WERI-Rb-1 (cell line): ENCODE measurements around the gene THEM5.
"Not testable (repeated sequence)": the region's sequence is repeated elsewhere in the genome, so short reads cannot be mapped to it uniquely, and the experiment has no call there.

Source experiments
- DNase-seq: peaks from one replicate; pipeline ENCODE4 v3.0.0-alpha.2; 2020
- H3K27ac ChIP-seq: fragments of 250-450 bp; sonication (Bioruptor Pico); 2 replicates; pipeline ENCODE4 v1.5.1; 2020; ENCODE audit warnings: mild to moderate bottlenecking, moderate library complexity
- H3K27me3 ChIP-seq: fragments of 250-450 bp; sonication (Bioruptor Pico); 2 replicates; pipeline ENCODE4 v1.5.1; 2021; ENCODE audit warnings: mild to moderate bottlenecking, low read depth, moderate library complexity; ENCODE audit not compliant: insufficient read depth, severe bottlenecking
- H3K36me3 ChIP-seq: fragments of 250-450 bp; sonication (Bioruptor Pico); 2 replicates; pipeline ENCODE4 v1.5.1; 2020; ENCODE audit warnings: mild to moderate bottlenecking, moderate library complexity
- H3K4me3 ChIP-seq: 2 replicates; pipeline ENCODE4 v1.5.1; 2011; ENCODE audit warnings: low read depth, mild to moderate bottlenecking, control low read depth, low read length
- H3K9me3 ChIP-seq: fragments of 250-450 bp; sonication (Bioruptor Pico); 2 replicates; pipeline ENCODE4 v1.5.1; 2021; ENCODE audit warnings: mild to moderate bottlenecking, moderate library complexity; ENCODE audit not compliant: severe bottlenecking
- TF ChIP-seq, protein P1 (sequence below): IDR thresholded peaks from 2 replicates; pipeline ENCODE4 v1.5.1; 2011; ENCODE audit warnings: low read depth, mild to moderate bottlenecking, control low read depth, inconsistent platforms, low read length

THEM5 gene

DNA sequence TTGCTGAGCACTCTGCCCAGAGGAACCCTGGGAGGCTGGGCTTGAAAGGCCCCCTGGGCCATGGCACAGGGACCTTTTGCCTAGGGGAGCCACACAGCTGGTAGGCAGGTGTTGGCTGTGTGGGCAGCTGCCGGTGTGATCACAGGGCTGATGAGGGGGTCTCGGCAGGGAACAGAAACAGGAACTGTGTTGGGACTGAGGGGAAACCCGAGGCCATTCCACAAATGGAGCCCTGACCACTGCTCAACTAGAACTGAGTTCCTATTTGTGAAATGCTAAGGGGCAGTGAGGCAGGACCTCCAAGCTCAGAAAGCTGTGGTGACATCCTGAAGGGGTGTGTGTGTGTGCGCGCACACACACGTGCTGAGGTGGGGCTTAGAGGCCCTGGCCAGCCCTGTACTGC, 6.4 kb upstream of the THEM5 start:
- Histone ChIP-seq H3K4me3 (no peak overlapping the region), H3K36me3 (no peaks in the 10 kb centered on the region), H3K27ac (no peak overlapping the region), H3K27me3 (no peaks in the 10 kb centered on the region), H3K9me3 (no peaks in the 10 kb centered on the region)
- TF ChIP-seq, protein P1, sequence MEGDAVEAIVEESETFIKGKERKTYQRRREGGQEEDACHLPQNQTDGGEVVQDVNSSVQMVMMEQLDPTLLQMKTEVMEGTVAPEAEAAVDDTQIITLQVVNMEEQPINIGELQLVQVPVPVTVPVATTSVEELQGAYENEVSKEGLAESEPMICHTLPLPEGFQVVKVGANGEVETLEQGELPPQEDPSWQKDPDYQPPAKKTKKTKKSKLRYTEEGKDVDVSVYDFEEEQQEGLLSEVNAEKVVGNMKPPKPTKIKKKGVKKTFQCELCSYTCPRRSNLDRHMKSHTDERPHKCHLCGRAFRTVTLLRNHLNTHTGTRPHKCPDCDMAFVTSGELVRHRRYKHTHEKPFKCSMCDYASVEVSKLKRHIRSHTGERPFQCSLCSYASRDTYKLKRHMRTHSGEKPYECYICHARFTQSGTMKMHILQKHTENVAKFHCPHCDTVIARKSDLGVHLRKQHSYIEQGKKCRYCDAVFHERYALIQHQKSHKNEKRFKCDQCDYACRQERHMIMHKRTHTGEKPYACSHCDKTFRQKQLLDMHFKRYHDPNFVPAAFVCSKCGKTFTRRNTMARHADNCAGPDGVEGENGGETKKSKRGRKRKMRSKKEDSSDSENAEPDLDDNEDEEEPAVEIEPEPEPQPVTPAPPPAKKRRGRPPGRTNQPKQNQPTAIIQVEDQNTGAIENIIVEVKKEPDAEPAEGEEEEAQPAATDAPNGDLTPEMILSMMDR, result no peak
- no peak for DNase-seq

GRCh38 chr1:151858886-151859665, 5.6 kb upstream of the THEM5 start:
- Histone ChIP-seq H3K4me3 (no peak overlapping the region), H3K27me3 (no peaks in the 10 kb centered on the region), H3K9me3 (no peaks in the 10 kb centered on the region), H3K36me3 (no peaks in the 10 kb centered on the region), H3K27ac (no peak overlapping the region)
- TF ChIP-seq, protein P1, result no peak
- no peak for DNase-seq

DNA sequence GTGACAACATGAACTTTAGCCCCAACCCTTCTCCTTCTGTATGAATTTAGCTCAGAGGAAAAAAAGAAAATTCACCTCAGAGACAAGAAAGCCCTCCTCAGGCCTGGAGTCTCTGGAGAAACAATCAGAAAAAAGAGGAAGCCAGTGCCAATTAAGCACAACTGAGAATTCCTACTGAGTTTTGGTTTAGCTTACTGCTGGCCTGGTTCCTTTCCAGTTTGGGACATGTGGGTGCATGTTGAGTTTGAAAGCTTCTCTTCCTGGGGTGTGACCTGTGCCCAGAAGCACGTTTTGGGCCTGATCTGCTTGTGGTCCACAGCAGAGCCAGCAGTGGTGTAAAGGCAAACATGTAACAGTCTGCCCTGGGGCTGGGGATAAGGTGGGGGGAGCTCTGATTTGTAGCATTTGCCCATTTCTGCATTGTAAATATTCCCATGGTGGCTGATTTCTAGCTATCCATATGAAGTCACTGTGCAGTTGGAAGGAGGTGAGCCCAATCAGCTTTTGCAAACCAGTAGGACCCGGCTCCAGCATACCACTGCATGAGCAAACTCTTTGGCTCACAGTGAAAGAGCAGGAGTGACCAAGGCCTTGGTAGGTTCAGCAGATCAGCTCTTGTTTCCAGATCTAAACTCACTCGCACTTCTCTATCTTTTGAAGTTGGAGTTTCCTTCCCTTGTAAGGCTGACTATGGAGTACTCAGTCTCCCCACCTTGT, 4.7 kb upstream of the THEM5 start:
- TF ChIP-seq, protein P1, result no peak
- Histone ChIP-seq H3K36me3 (no peaks in the 10 kb centered on the region), H3K27me3 (no peaks in the 10 kb centered on the region), H3K27ac (no peak overlapping the region), H3K4me3 (no peak overlapping the region), H3K9me3 (no peaks in the 10 kb centered on the region)
- DNase-seq, result no peak

GRCh38 chr1:151855933-151856332, 2.4 kb upstream of the THEM5 start:
- no peaks in the 10 kb centered on the region for H3K27me3 ChIP-seq
- DNase-seq, result no peak
- no peak overlapping the region for H3K27ac ChIP-seq

DNA sequence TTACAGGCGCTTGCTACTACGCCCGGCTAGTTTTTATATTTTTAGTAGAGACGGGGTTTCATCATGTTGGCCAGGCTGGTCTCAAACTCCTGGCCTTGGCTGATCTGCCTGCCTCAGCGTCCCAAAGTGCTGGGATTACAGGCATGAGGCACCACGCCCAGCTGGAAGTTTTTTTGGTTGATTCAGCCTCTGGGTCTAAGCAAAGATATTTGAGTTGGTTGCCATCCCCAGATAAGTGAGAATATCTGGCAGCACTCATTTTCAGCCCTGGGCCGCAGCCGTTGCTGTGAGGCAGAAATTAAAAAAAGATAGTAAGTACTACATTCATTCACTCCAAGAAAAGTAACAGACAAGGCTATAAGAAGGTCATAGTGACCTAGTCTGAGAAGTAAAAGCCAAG, 2.0 kb upstream of the THEM5 start:
- not testable (repeated sequence) for H3K27ac ChIP-seq, H3K27me3 ChIP-seq, H3K36me3 ChIP-seq, H3K9me3 ChIP-seq, H3K4me3 ChIP-seq, DNase-seq

More at GRCh38 chr1:151855933-151856332, 2.4 kb upstream of the THEM5 start:
- Histone ChIP-seq H3K9me3 (no peaks in the 10 kb centered on the region), H3K4me3 (no peak overlapping the region), H3K36me3 (no peaks in the 10 kb centered on the region)
- TF ChIP-seq, protein P1, result no peak

GRCh38 chr1:151854658-151855057, 1.1 kb upstream of the THEM5 start:
- Histone ChIP-seq H3K4me3 (no peak overlapping the region), H3K27ac (no peak overlapping the region), H3K36me3 (no peaks in the 10 kb centered on the region), H3K27me3 (no peaks in the 10 kb centered on the region), H3K9me3 (no peaks in the 10 kb centered on the region)
- TF ChIP-seq, protein P1, result no peak
- DNase-seq, result no peak
